ENCODE results near the gene VCP.

DNA sequence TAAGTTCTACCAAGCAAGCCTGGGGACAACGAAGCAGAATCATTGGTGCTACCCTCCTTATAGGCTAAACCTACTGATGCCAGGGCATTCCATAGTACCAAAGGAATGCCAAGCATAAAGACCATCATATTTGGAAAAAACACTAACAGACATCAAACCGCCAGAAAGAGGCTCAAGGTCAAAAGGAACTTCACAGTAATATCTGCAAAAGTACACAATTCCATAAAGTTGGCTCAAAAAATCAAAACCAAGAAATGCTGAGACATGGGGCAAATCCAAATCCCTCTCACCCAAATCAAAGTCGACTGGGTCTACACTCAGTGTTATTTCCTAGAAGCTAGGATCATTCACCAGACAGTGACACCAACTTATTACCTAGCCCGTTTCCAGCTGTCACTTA is 3.4 kb downstream of the VCP start:
- no peak for TF ChIP-seq POLR2AphosphoS5 (IDR thresholded peaks at IDR 0.05; ENCODE audit: low read depth, low read length)
- no peak for TF ChIP-seq POLR2A (IDR thresholded peaks at IDR 0.05; ENCODE audit: low read depth, low read length)
- no peak for TF ChIP-seq TAF1 (IDR thresholded peaks at IDR 0.05; ENCODE audit: borderline replicate concordance, low read depth, low read length)
